ENCODE data around the gene SAYSD1. TPM values are rescaled to one million over a fixed set of nuclear protein-coding genes. Genes with fewer than 3 reads are reported as not detected.
A peak's percentile ranks its signal among the peaks of the same experiment; 100 is the strongest.

The SAYSD1 gene, protein sequence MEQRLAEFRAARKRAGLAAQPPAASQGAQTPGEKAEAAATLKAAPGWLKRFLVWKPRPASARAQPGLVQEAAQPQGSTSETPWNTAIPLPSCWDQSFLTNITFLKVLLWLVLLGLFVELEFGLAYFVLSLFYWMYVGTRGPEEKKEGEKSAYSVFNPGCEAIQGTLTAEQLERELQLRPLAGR
- 9.7 TPM for total RNA-seq (2013)
- polyA plus RNA-seq (10 to 100 TPM in 2 of 3 donors, 1 to 10 TPM in 1; 4.3 to 15.5 (median 12.0) TPM), polyA minus RNA-seq (4.3 and 7.2 TPM in 2 replicates), total RNA-seq (7.5 to 18.4 (median 12.9) reads per million in 11 experiments)

DNA sequence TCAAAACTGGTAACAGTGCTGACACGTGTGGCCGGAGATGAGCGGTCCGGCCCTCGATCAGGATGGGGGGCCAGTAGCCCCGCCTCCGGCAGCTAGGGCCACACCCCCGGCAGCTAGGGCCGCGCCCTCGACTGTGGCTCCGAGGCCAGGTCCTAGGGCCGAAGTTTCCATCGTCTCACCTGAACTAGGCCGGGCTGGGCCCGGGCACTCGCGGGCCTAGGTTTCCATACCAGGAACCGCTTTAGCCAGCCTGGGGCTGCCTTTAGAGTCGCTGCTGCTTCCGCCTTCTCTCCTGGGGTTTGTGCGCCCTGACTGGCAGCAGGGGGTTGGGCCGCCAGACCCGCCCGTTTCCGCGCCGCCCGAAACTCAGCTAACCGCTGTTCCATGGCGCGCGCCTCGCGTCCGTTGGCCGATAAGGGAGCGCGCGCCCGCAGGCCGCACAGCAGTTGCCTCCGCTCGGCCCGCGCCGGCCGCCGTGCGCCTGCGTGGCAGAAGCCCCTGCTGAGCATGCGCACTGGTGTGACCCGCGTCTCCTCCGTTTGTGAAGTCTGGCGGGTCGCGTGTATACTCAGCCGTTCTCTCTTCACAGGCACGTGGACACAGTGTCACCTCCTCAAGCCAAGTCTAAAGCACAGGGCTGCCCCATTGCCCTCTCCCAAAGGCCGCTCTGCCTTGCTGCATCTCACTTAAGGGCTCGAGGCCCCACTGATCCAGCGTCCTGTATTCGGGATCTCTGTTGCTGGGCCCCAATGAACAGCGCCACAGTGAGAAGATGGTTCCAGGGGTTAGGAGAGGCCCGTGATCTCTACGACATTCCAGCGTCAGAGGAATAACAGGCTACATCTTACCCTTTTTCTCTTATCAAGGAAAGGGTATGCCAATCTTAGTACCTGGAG, at the start of gene SAYSD1:
TSS of gene SAYSD1 (minus strand) at position 483 of the 896 bp plus-strand sequence. CDS start at position 386, 97 bp downstream.
- Histone ChIP-seq H3K27me3 (ENCODE audit: control insufficient read depth in 2 of 2, insufficient read depth in 2 of 2, low read length in 2 of 2) (no peaks in the 10 kb centered on the region), H3K27ac (ENCODE audit: low read depth in 1 of 2, low read length in 2 of 2) (peak within 1 kb of the TSS; percentile 89 to 91), H3K9ac (ENCODE audit: insufficient read depth, low read length, poor library complexity, severe bottlenecking) (peak within 1 kb of the TSS; percentile 92), H3K36me3 (replicated peaks in 1 of 2; ENCODE audit: control insufficient read depth in 1 of 2, insufficient read depth in 2 of 2, low read length in 2 of 2) (peaks cover 4% of the 10 kb centered on the region in 2 donors), H3K4me2 (replicated peaks; ENCODE audit: extremely low read depth, low read length, poor library complexity, severe bottlenecking) (peak within 1 kb of the TSS; percentile 90), H4K20me1 (ENCODE audit: insufficient read depth, low read length) (no peaks in the 10 kb centered on the region), H3K4me1 (ENCODE audit: control insufficient read depth in 1 of 2, insufficient read depth in 2 of 2, low read length in 2 of 2) (peaks cover 13 to 31% of the 10 kb centered on the region in 2 donors), H3K79me2 (ENCODE audit: insufficient read depth, low read length) (no peaks in the 10 kb centered on the region), H3K4me3 (replicated peaks in 1 of 3; ENCODE audit: low read depth in 2 of 3, low read length in 3 of 3) (peak within 1 kb of the TSS; percentile 56 to 85 (median 80)), H3K9me3 (replicated peaks in 1 of 2; ENCODE audit: control insufficient read depth in 1 of 2, insufficient read depth in 1 of 2, low read length in 2 of 2) (no peaks in the 10 kb centered on the region), H2AFZ (ENCODE audit: insufficient read depth, low read depth, low read length, poor library complexity, severe bottlenecking) (peak within 1 kb of the TSS; percentile 85)
- Mint-ChIP-seq H3K27me3 (ENCODE audit: low read depth in 3 of 3) (peaks cover 0 to 2% (median 0%) of the 10 kb centered on the region in 3 donors), H3K4me1 (peaks cover 34% of the 10 kb centered on the region), H3K27ac (peak within 1 kb of the TSS; percentile 84 to 93 (median 92)), H3K9me3 (peaks cover 0 to 2% (median 0%) of the 10 kb centered on the region in 7 donors), H3K36me3 (peaks cover 5 to 6% of the 10 kb centered on the region in 2 donors), H3K4me3 (peak within 1 kb of the TSS; percentile 89 to 92)
- under 1% methylated on average over 60 of the region's 68 CpGs for WGBS (ENCODE audit: insufficient coverage)
- intact Hi-C loops (cut with micrococcal nuclease) = no loop called here
- peak; percentile 90 to 95 (median 92) for DNase-seq
- TF ChIP-seq, protein P1, sequence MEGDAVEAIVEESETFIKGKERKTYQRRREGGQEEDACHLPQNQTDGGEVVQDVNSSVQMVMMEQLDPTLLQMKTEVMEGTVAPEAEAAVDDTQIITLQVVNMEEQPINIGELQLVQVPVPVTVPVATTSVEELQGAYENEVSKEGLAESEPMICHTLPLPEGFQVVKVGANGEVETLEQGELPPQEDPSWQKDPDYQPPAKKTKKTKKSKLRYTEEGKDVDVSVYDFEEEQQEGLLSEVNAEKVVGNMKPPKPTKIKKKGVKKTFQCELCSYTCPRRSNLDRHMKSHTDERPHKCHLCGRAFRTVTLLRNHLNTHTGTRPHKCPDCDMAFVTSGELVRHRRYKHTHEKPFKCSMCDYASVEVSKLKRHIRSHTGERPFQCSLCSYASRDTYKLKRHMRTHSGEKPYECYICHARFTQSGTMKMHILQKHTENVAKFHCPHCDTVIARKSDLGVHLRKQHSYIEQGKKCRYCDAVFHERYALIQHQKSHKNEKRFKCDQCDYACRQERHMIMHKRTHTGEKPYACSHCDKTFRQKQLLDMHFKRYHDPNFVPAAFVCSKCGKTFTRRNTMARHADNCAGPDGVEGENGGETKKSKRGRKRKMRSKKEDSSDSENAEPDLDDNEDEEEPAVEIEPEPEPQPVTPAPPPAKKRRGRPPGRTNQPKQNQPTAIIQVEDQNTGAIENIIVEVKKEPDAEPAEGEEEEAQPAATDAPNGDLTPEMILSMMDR (IDR thresholded peaks at IDR 0.05) = no peak

DNA sequence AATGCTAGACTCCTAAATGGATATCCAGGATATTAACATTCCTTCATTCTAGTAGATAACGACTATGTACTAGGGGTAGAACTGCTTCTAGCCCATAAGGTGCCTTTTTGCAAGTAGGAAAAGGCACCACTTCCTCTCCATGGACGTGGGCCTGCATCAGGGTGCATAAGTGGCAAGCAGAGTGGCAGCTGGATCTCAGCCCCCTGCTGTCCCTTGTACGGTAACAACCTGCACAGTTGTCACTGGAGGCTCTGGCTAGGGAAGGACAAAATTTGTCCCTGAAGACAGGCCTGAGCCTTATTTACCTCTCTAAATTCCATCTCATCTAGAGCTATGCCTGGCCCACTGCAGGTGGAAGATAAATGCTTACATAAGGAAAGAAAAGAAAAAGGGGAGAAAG, 42.5 kb upstream of the SAYSD1 start:
- intact Hi-C loops (cut with micrococcal nuclease) = no loop called here
- H3K27me3 ChIP-seq (ENCODE audit: control insufficient read depth in 2 of 2, insufficient read depth in 2 of 2, low read length in 2 of 2) = no peaks in the 10 kb centered on the region
- H3K27me3 Mint-ChIP-seq (ENCODE audit: low read depth in 3 of 3) = peaks cover 1 to 5% (median 4%) of the 10 kb centered on the region in 3 donors
- H3K79me2 ChIP-seq (ENCODE audit: insufficient read depth, low read length) = no peaks in the 10 kb centered on the region
- H3K4me1 ChIP-seq (ENCODE audit: control insufficient read depth in 1 of 2, insufficient read depth in 2 of 2, low read length in 2 of 2) = no peaks in the 10 kb centered on the region
- no peak overlapping the region for H3K27ac Mint-ChIP-seq
- H3K9ac ChIP-seq (ENCODE audit: insufficient read depth, low read length, poor library complexity, severe bottlenecking) = no peak overlapping the region
- no peak overlapping the region for H3K27ac ChIP-seq (ENCODE audit: low read depth in 1 of 2, low read length in 2 of 2)
- H3K9me3 Mint-ChIP-seq = peaks cover 0 to 6% (median 0%) of the 10 kb centered on the region in 7 donors
- H3K9me3 ChIP-seq (replicated peaks in 1 of 2; ENCODE audit: control insufficient read depth in 1 of 2, insufficient read depth in 1 of 2, low read length in 2 of 2) = no peaks in the 10 kb centered on the region
- H3K36me3 Mint-ChIP-seq = no peaks in the 10 kb centered on the region
- DNase-seq = no peak
- 30% methylated on average over 2 of the region's 3 CpGs for WGBS (ENCODE audit: insufficient coverage)
- TF ChIP-seq, protein P1 (IDR thresholded peaks at IDR 0.05) = no peak
- peaks cover 3% of the 10 kb centered on the region for H3K4me1 Mint-ChIP-seq
- H3K4me3 Mint-ChIP-seq = no peak overlapping the region
- no peak overlapping the region for H3K4me2 ChIP-seq (replicated peaks; ENCODE audit: extremely low read depth, low read length, poor library complexity, severe bottlenecking)
- no peaks in the 10 kb centered on the region for H4K20me1 ChIP-seq (ENCODE audit: insufficient read depth, low read length)
- H3K4me3 ChIP-seq (replicated peaks in 1 of 3; ENCODE audit: low read depth in 2 of 3, low read length in 3 of 3) = no peak overlapping the region
- no peaks in the 10 kb centered on the region for H3K36me3 ChIP-seq (replicated peaks in 1 of 2; ENCODE audit: control insufficient read depth in 1 of 2, insufficient read depth in 2 of 2, low read length in 2 of 2)
- H2AFZ ChIP-seq (ENCODE audit: insufficient read depth, low read depth, low read length, poor library complexity, severe bottlenecking) = no peak overlapping the region

Data from CD14-positive monocyte (primary cell).